Measurements from ENCODE around the gene KIDINS220.
A peak's percentile ranks its signal among the peaks of the same experiment; 100 is the strongest.

Gene KIDINS220

GRCh38 chr2:8685697-8686358 lies 151.6 kb downstream of the KIDINS220 start:
- DNase-seq = peak; percentile 71 to 79

GRCh38 chr2:8684878-8685696 lies 152.3 kb downstream of the KIDINS220 start:
- DNase-seq = peak; percentile 35 to 47

- DNase-seq = peak; percentile 30 to 31
Measured at GRCh38 chr2:8684540-8684877, 152.9 kb downstream of the KIDINS220 start.

GRCh38 chr2:8682719-8683667 lies 154.4 kb downstream of the KIDINS220 start:
- peak; percentile 33 to 37 for DNase-seq

- DNase-seq = peak; percentile 97 to 98
Measured at GRCh38 chr2:8681786-8682692, 155.4 kb downstream of the KIDINS220 start, which contains the start of gene ID2. Gene ID2, plus strand, starts transcription at chr2:8682056. Its CDS starts 110 bp downstream, at chr2:8682166.

GRCh38 chr2:8680822-8681760 lies 156.3 kb downstream of the KIDINS220 start:
- DNase-seq = peak; percentile 73 to 83

GRCh38 chr2:8679827-8680731 lies 157.3 kb downstream of the KIDINS220 start:
- no peak for DNase-seq

- DNase-seq = no peak
Measured at GRCh38 chr2:8679567-8679826, 157.9 kb downstream of the KIDINS220 start.

Data from activated CD4-positive, alpha-beta T cell treated with anti-CD3 and anti-CD28 coated beads for 4 hours (primary cell).